Smooth muscle cell (in vitro differentiated cells): ENCODE data around the gene FNIP1. TPM values are rescaled to one million over a fixed set of nuclear protein-coding genes. Genes with fewer than 3 reads are reported as not detected.
"Not testable (repeated sequence)": the region's sequence is repeated elsewhere in the genome, so short reads cannot be mapped to it uniquely, and the experiment has no call there.

ENCODE experiments used
- DNase-seq: peaks from one replicate; lab custom pipeline; 2025; ENCODE audit not compliant: unreplicated experiment; lab: John Stamatoyannopoulos, UW
- H2AFZ ChIP-seq: fragments of 200-600 bp; sonication (generic); 2 replicates; pipeline ENCODE4 v1.6.0; 2016; ENCODE audit warnings: antibody characterized with exemption, low read depth, mild to moderate bottlenecking
- H3F3A ChIP-seq: fragments of 200-600 bp; sonication (generic); 2 replicates; pipeline ENCODE4 v1.6.0; 2017; ENCODE audit warnings: antibody characterized with exemption, low read depth
- H3K27ac ChIP-seq: fragments of 200-600 bp; sonication (generic); 2 replicates; pipeline ENCODE4 v1.5.1; 2016; ENCODE audit warnings: low read depth, mild to moderate bottlenecking
- H3K27me3 ChIP-seq: fragments of 200-600 bp; sonication (generic); 2 replicates; pipeline ENCODE4 v1.6.1; 2016; ENCODE audit warnings: low read depth, mild to moderate bottlenecking
- H3K36me3 ChIP-seq: fragments of 200-600 bp; sonication (generic); 2 replicates; pipeline ENCODE4 v1.5.1; 2016; ENCODE audit warnings: low read depth
- H3K4me1 ChIP-seq: fragments of 200-600 bp; sonication (generic); 2 replicates; pipeline ENCODE4 v1.5.1; 2016; ENCODE audit warnings: low read depth
- H3K4me2 ChIP-seq: fragments of 200-600 bp; sonication (generic); 2 replicates; pipeline ENCODE4 v1.6.0; 2016; ENCODE audit warnings: mild to moderate bottlenecking
- H3K4me3 ChIP-seq: fragments of 200-600 bp; sonication (generic); 2 replicates; pipeline ENCODE4 v1.5.1; 2016; ENCODE audit warnings: mild to moderate bottlenecking
- H3K79me2 ChIP-seq: fragments of 200-600 bp; sonication (generic); 2 replicates; pipeline ENCODE4 v1.6.0; 2016; ENCODE audit warnings: low read depth, mild to moderate bottlenecking
- H3K9ac ChIP-seq: fragments of 200-600 bp; sonication (generic); 2 replicates; pipeline ENCODE4 v1.6.0; 2016; ENCODE audit warnings: low read depth
- H3K9me3 ChIP-seq: fragments of 200-600 bp; sonication (generic); replicated peaks from 2 replicates; pipeline ENCODE4 v1.5.1; 2016; ENCODE audit warnings: low read depth
- H4K20me1 ChIP-seq: fragments of 200-600 bp; sonication (generic); 2 replicates; pipeline ENCODE4 v1.6.0; 2016; ENCODE audit warnings: low read depth
- CTCF ChIP-seq: fragments of 200-600 bp; sonication (generic); IDR thresholded peaks from 2 replicates; pipeline ENCODE4 v1.5.1; 2017; ENCODE audit warnings: borderline replicate concordance, mild to moderate bottlenecking, antibody characterized with exemption; ENCODE audit not compliant: insufficient read depth, poor library complexity, severe bottlenecking
- WGBS: methylation state at CpG from one replicate; pipeline ENCODE4 v1.1.7; 2016; ENCODE audit warnings: low lambda C conversion rate; 5-methylcytosine and 5-hydroxymethylcytosine counted together
- polyA plus RNA-seq: library from polyadenylated mRNA; unstranded; fragments of >200 nt; fragmentation: Nextera tagmentation; extraction: Ambion mirVana; gene quantifications from 2 replicates; pipeline ENCODE4 v1.2.1, GENCODE V29; 2016
- total RNA-seq: library from RNA; depleted of rRNA; stranded (reverse); fragments of >200 nt; gene quantifications from 2 replicates; pipeline ENCODE4 v1.2.3, GENCODE V29; 2014

The FNIP1 gene
- total and polyA plus RNA-seq, 2 experiments from 2014 or later = 8.8 to 47.4 TPM

- H3K4me1 ChIP-seq = no peaks in the 10 kb centered on the region
- no peaks in the 10 kb centered on the region for H3K9me3 ChIP-seq
- H3F3A ChIP-seq = no peaks in the 10 kb centered on the region
- H3K9ac ChIP-seq = no peak overlapping the region
- no peaks in the 10 kb centered on the region for H3K27me3 ChIP-seq
- no peaks in the 10 kb centered on the region for H4K20me1 ChIP-seq
- H2AFZ ChIP-seq = no peak overlapping the region
- H3K79me2 ChIP-seq = peaks cover 7% of the 10 kb centered on the region
- no peak overlapping the region for H3K4me3 ChIP-seq
- WGBS = 100% methylated on average over 1 of the region's 1 CpG
- H3K4me2 ChIP-seq = no peak overlapping the region
- no peak overlapping the region for H3K27ac ChIP-seq
- no peak for TF ChIP-seq CTCF
- DNase-seq = no peak
- no peaks in the 10 kb centered on the region for H3K36me3 ChIP-seq
Measured at GRCh38 chr5:131684051-131684450, 112.8 kb downstream of the FNIP1 start.

DNA sequence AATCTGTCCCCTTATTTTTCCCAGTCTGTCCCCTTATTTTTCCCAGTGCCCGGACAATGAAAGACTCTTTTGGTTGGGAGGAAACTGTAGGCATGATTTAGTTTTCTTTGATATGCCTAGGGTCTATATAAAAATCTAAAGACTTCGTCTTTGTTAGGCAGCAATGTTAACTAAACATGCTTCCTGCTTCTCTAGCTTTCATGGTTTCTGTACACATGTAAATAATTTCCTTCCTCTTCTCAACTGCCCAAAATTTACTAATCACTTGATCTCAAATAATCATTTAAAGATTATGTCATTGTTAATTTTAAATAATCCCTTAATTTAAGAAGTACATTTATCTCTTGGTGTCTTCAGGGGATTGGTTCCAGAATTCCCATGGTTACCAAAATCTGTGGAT is 114.0 kb downstream of the FNIP1 start:
- 97% methylated on average over 2 of the region's 2 CpGs for WGBS
- no peak for TF ChIP-seq CTCF
- no peak overlapping the region for H3K4me3 ChIP-seq

GRCh38 chr5:131682175-131682574 is 114.6 kb downstream of the FNIP1 start:
- Histone ChIP-seq H3K4me1 (no peaks in the 10 kb centered on the region), H3K9me3 (no peaks in the 10 kb centered on the region), H3F3A (no peaks in the 10 kb centered on the region), H3K4me2 (no peak overlapping the region), H4K20me1 (no peaks in the 10 kb centered on the region), H3K27me3 (no peaks in the 10 kb centered on the region), H3K36me3 (no peaks in the 10 kb centered on the region), H2AFZ (no peak overlapping the region), H3K79me2 (peaks cover 7% of the 10 kb centered on the region), H3K9ac (no peak overlapping the region), H3K27ac (no peak overlapping the region), H3K4me3 (no peak overlapping the region)
- no peak for DNase-seq
- 97% methylated on average over 5 of the region's 5 CpGs for WGBS
- TF ChIP-seq CTCF = no peak

More for the DNA sequence above, 114.0 kb downstream of the FNIP1 start:
- Histone ChIP-seq H3K4me2 (no peak overlapping the region), H2AFZ (no peak overlapping the region), H3K36me3 (no peaks in the 10 kb centered on the region), H3K27ac (no peak overlapping the region), H3F3A (no peaks in the 10 kb centered on the region), H4K20me1 (no peaks in the 10 kb centered on the region), H3K4me1 (no peaks in the 10 kb centered on the region), H3K9me3 (no peaks in the 10 kb centered on the region), H3K79me2 (peaks cover 7% of the 10 kb centered on the region), H3K27me3 (no peaks in the 10 kb centered on the region), H3K9ac (no peak overlapping the region)
- no peak for DNase-seq

DNA sequence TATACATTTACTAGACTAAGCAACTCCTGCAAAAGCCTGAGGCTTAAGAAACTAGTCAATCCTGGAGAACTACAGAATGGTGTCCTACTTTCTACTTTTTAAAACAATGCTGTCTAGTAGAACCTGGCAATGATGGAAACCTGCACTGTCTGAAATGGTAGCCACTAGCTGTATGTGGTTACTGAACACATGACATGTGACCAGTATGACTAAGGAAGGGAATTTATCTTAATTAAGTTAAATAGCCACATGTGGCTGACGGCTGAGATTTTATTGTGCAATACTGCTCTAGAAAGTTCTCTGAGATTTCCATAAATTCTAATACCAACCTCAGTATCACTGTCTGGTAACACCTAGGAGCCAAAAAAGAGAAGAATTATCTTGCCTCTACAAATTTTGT is 116.9 kb downstream of the FNIP1 start:
- no peak for DNase-seq
- 16% methylated on average over 1 of the region's 1 CpG for WGBS
- H3F3A ChIP-seq = no peaks in the 10 kb centered on the region
- peaks cover 7% of the 10 kb centered on the region for H3K79me2 ChIP-seq
- H3K9ac ChIP-seq = no peak overlapping the region
- no peak overlapping the region for H3K4me2 ChIP-seq
- H3K4me3 ChIP-seq = no peak overlapping the region
- H3K27ac ChIP-seq = peak overlapping the region; percentile 54
- H3K36me3 ChIP-seq = no peaks in the 10 kb centered on the region
- H3K9me3 ChIP-seq = no peaks in the 10 kb centered on the region
- H4K20me1 ChIP-seq = no peaks in the 10 kb centered on the region
- H3K4me1 ChIP-seq = no peaks in the 10 kb centered on the region
- H2AFZ ChIP-seq = no peak overlapping the region
- TF ChIP-seq CTCF = no peak
- H3K27me3 ChIP-seq = no peaks in the 10 kb centered on the region

DNA sequence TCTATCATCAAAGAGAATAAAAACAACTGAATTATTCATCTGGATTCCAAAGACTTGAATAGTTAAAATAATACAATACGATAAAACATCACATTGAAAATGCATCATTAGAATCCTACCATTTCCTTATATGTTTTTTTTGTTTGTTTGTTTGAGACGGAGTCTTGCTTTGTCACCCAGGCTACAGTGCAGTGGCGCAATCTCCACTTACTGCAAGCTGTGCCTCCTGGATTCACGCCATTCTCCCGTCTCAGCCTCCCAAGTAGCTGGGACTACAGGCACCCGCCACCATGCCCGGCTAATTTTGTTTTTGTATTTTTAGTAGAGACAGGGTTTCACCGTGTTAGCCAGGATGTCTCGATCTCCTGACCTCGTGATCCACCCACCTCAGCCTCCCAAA is 118.5 kb downstream of the FNIP1 start:
- H3K36me3 ChIP-seq, H3K4me1 ChIP-seq, H3K4me2 ChIP-seq, H3K27ac ChIP-seq, H3K4me3 ChIP-seq, H2AFZ ChIP-seq, H3K9ac ChIP-seq, DNase-seq, H3F3A ChIP-seq, H3K27me3 ChIP-seq, H3K9me3 ChIP-seq, H3K79me2 ChIP-seq, H4K20me1 ChIP-seq: not testable (repeated sequence)
- 97% methylated on average over 10 of the region's 10 CpGs for WGBS
